ENCODE measurements around the gene KCNMB2. TPM values are rescaled to one million over a fixed set of nuclear protein-coding genes. Genes with fewer than 3 reads are reported as not detected.

Gene KCNMB2
- polyA plus RNA-seq, 3 donors = not detected

DNA sequence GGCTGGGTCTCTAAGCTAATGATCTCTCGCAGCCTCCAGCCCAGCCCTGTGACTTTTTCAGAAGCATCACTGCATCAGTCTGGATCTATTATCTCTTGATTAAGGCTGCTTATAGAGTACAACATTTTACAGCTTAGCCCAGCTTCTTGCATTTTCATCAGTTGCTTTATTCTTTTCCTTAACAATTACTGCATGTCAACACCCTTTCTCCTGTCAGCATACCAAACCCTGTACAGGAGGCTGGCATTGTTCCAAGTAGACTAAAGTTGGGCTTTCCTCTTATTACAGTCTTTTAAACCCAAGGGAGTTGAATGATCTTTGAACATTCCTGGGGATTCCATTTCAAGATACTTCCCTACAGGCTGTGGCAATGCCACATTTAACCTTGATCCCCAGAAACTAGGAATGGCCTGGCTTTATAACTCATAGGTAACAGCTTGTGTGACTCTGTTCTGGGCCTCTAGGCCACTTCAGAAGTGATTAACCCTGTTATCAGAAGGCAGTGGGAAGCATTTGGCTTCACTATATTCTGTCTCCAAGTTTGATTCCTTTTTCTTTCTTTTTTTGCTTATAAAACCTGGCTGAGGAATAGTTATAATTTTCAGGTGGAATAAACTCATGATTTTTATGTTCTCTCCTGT is 182.9 kb downstream of the KCNMB2 start:
- H3K27ac ChIP-seq (ENCODE audit: low read depth in 1 of 2, low read length in 2 of 2) = no peak overlapping the region
- no peaks in the 10 kb centered on the region for H4K20me1 ChIP-seq (ENCODE audit: insufficient read depth, low read length)
- H3K4me1 Mint-ChIP-seq = no peaks in the 10 kb centered on the region
- peaks cover 0 to 4% (median 2%) of the 10 kb centered on the region in 7 donors for H3K9me3 Mint-ChIP-seq
- H3K4me2 ChIP-seq (replicated peaks; ENCODE audit: extremely low read depth, low read length, poor library complexity, severe bottlenecking) = no peak overlapping the region
- DNase-seq = no peak
- H3K36me3 Mint-ChIP-seq = no peaks in the 10 kb centered on the region
- H3K36me3 ChIP-seq (replicated peaks in 1 of 2; ENCODE audit: control insufficient read depth in 1 of 2, insufficient read depth in 2 of 2, low read length in 2 of 2) = no peaks in the 10 kb centered on the region
- H3K27me3 ChIP-seq (ENCODE audit: control insufficient read depth in 2 of 2, insufficient read depth in 2 of 2, low read length in 2 of 2) = no peaks in the 10 kb centered on the region
- H2AFZ ChIP-seq (ENCODE audit: insufficient read depth, low read depth, low read length, poor library complexity, severe bottlenecking) = no peak overlapping the region
- H3K27ac Mint-ChIP-seq = no peak overlapping the region
- intact Hi-C loops (cut with micrococcal nuclease) = no loop called here
- H3K4me3 Mint-ChIP-seq = no peak overlapping the region
- no peaks in the 10 kb centered on the region for H3K4me1 ChIP-seq (ENCODE audit: control insufficient read depth in 1 of 2, insufficient read depth in 2 of 2, low read length in 2 of 2)
- peaks cover 3 to 6% of the 10 kb centered on the region in 2 donors for H3K9me3 ChIP-seq (replicated peaks in 1 of 2; ENCODE audit: control insufficient read depth in 1 of 2, insufficient read depth in 1 of 2, low read length in 2 of 2)
- 60% methylated on average over 1 of the region's 1 CpG for WGBS (ENCODE audit: insufficient coverage)
- TF ChIP-seq, protein P1, sequence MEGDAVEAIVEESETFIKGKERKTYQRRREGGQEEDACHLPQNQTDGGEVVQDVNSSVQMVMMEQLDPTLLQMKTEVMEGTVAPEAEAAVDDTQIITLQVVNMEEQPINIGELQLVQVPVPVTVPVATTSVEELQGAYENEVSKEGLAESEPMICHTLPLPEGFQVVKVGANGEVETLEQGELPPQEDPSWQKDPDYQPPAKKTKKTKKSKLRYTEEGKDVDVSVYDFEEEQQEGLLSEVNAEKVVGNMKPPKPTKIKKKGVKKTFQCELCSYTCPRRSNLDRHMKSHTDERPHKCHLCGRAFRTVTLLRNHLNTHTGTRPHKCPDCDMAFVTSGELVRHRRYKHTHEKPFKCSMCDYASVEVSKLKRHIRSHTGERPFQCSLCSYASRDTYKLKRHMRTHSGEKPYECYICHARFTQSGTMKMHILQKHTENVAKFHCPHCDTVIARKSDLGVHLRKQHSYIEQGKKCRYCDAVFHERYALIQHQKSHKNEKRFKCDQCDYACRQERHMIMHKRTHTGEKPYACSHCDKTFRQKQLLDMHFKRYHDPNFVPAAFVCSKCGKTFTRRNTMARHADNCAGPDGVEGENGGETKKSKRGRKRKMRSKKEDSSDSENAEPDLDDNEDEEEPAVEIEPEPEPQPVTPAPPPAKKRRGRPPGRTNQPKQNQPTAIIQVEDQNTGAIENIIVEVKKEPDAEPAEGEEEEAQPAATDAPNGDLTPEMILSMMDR (IDR thresholded peaks at IDR 0.05) = no peak
- H3K79me2 ChIP-seq (ENCODE audit: insufficient read depth, low read length) = no peaks in the 10 kb centered on the region
- H3K4me3 ChIP-seq (replicated peaks in 1 of 3; ENCODE audit: low read depth in 2 of 3, low read length in 3 of 3) = no peak overlapping the region
- H3K9ac ChIP-seq (ENCODE audit: insufficient read depth, low read length, poor library complexity, severe bottlenecking) = no peak overlapping the region
- peaks cover 0 to 1% (median 0%) of the 10 kb centered on the region in 3 donors for H3K27me3 Mint-ChIP-seq (ENCODE audit: low read depth in 3 of 3)

DNA sequence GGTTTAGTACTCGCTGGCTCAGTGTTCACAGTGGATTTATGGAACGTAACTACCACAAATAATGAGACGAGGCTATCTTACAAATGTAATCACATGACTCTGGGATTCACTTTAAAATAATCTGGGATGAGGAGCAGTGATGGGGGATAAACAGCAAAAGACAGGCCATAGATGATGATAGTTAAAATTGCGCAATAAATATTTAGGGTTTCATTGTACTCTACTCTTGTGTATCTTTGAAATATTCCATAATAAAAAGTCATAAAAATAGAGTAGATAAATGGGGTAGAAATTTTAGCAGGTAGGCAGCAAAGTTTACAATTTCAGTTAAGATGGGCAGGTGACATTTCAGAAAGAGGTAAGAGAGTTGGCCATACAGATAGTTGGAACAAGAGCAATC is 196.6 kb downstream of the KCNMB2 start:
- TF ChIP-seq, protein P1 (IDR thresholded peaks at IDR 0.05) = no peak
- H3K4me3 Mint-ChIP-seq = no peak overlapping the region
- Histone ChIP-seq H3K9ac (ENCODE audit: insufficient read depth, low read length, poor library complexity, severe bottlenecking) (no peak overlapping the region), H3K79me2 (ENCODE audit: insufficient read depth, low read length) (no peaks in the 10 kb centered on the region), H3K27ac (ENCODE audit: low read depth in 1 of 2, low read length in 2 of 2) (no peak overlapping the region), H3K9me3 (replicated peaks in 1 of 2; ENCODE audit: control insufficient read depth in 1 of 2, insufficient read depth in 1 of 2, low read length in 2 of 2) (peaks cover 4 to 10% of the 10 kb centered on the region in 2 donors), H2AFZ (ENCODE audit: insufficient read depth, low read depth, low read length, poor library complexity, severe bottlenecking) (no peak overlapping the region), H3K36me3 (replicated peaks in 1 of 2; ENCODE audit: control insufficient read depth in 1 of 2, insufficient read depth in 2 of 2, low read length in 2 of 2) (no peaks in the 10 kb centered on the region), H3K4me2 (replicated peaks; ENCODE audit: extremely low read depth, low read length, poor library complexity, severe bottlenecking) (no peak overlapping the region), H3K4me1 (ENCODE audit: control insufficient read depth in 1 of 2, insufficient read depth in 2 of 2, low read length in 2 of 2) (no peaks in the 10 kb centered on the region), H4K20me1 (ENCODE audit: insufficient read depth, low read length) (no peaks in the 10 kb centered on the region), H3K4me3 (replicated peaks in 1 of 3; ENCODE audit: low read depth in 2 of 3, low read length in 3 of 3) (no peak overlapping the region), H3K27me3 (ENCODE audit: control insufficient read depth in 2 of 2, insufficient read depth in 2 of 2, low read length in 2 of 2) (no peaks in the 10 kb centered on the region)
- no peaks in the 10 kb centered on the region for H3K4me1 Mint-ChIP-seq
- no peak for DNase-seq
- H3K9me3 Mint-ChIP-seq = peaks cover 0 to 9% (median 6%) of the 10 kb centered on the region in 7 donors
- H3K27me3 Mint-ChIP-seq (ENCODE audit: low read depth in 3 of 3) = peaks cover 0 to 1% (median 0%) of the 10 kb centered on the region in 3 donors
- no peaks in the 10 kb centered on the region for H3K36me3 Mint-ChIP-seq
- WGBS (ENCODE audit: insufficient coverage) = no CpG with 5 or more reads among the region's 4 CpGs
- no peak overlapping the region for H3K27ac Mint-ChIP-seq
- intact Hi-C loops (cut with micrococcal nuclease) = no loop called here
